SK-N-SH (cell line): ENCODE data around the gene NKX1-1. TPM values are rescaled to one million over a fixed set of nuclear protein-coding genes. Genes with fewer than 3 reads are reported as not detected.

ENCODE experiments used
- CTCF ChIA-PET: fragments of 300-600, 350-600 bp; formaldehyde crosslinking; extraction: SDS; loops from one replicate; lab custom pipeline; 2021; lab: Yijun Ruan, JAX
- POLR2A ChIA-PET: fragments of 350-600 bp; sonication (Branson Sonifier 250); formaldehyde crosslinking; extraction: SDS; loops from one replicate; lab custom pipeline; 2020; ENCODE audit warnings: antibody characterized with exemption, inconsistent platforms; lab: Yijun Ruan, JAX
- DNase-seq: peaks from one replicate; pipeline ENCODE4 v3.0.0; 2012
- H2AFZ ChIP-seq: fragments of 200-600 bp; sonication (generic); 2 replicates; pipeline ENCODE4 v1.8.1; 2016; ENCODE audit warnings: antibody characterized with exemption, mild to moderate bottlenecking, low read depth
- H3F3A ChIP-seq: fragments of 200-600 bp; sonication (generic); replicated peaks from 2 replicates; pipeline ENCODE3; 2016; ENCODE audit warnings: antibody characterized with exemption, mild to moderate bottlenecking; ENCODE audit not compliant: insufficient read depth
- H3K27ac ChIP-seq, 2 experiments: fragments of 200-500 bp in 1 of 2; fragments of 200-600 bp in 1 of 2; sonication (Bioruptor generic) in 1 of 2; sonication (generic), shearing (Covaris generic) in 1 of 2; 2 replicates each; pipeline versions ENCODE4 v1.5.1 to v1.6.1; 2014 to 2016; ENCODE audit warnings: low read depth in 2 of 2, inconsistent platforms in 1 of 2, low read length in 1 of 2, mild to moderate bottlenecking in 1 of 2, mixed read lengths in 1 of 2
- H3K27me3 ChIP-seq: fragments of 200-600 bp; sonication (generic), shearing (Covaris generic); 2 replicates; pipeline ENCODE4 v1.6.1; 2016; ENCODE audit warnings: mixed run types; ENCODE audit not compliant: insufficient read depth
- H3K36me3 ChIP-seq, 2 experiments: fragments of 200-500 bp in 1 of 2; fragments of 200-600 bp in 1 of 2; sonication (Bioruptor generic) in 1 of 2; sonication (generic) in 1 of 2; replicated peaks in 1 of 2; 2 replicates each; pipeline versions ENCODE3 to v1.5.1; 2014 to 2016; ENCODE audit warnings: low read length in 1 of 2, mild to moderate bottlenecking in 1 of 2; ENCODE audit not compliant: insufficient read depth in 2 of 2, control insufficient read depth in 1 of 2
- H3K4me1 ChIP-seq, 2 experiments: fragments of 200-500 bp in 1 of 2; fragments of 200-600 bp in 1 of 2; sonication (Bioruptor generic) in 1 of 2; sonication (generic), shearing (Covaris generic) in 1 of 2; 2 replicates each; pipeline versions ENCODE4 v1.5.1 to v1.6.1; 2014 to 2016; ENCODE audit warnings: low read depth in 1 of 2, low read length in 1 of 2, mixed run types in 1 of 2; ENCODE audit not compliant: insufficient read depth in 2 of 2, control insufficient read depth in 1 of 2
- H3K4me2 ChIP-seq: fragments of 200-600 bp; sonication (generic), shearing (Covaris generic); 2 replicates; pipeline ENCODE4 v1.6.1; 2017; ENCODE audit warnings: mixed run types
- H3K4me3 ChIP-seq, 2 experiments: fragments of 200-500 bp in 1 of 2; fragments of 200-600 bp in 1 of 2; sonication (Bioruptor generic) in 1 of 2; sonication (generic), shearing (Covaris generic) in 1 of 2; 2 replicates each; pipeline versions ENCODE4 v1.5.1 to v1.8.1; 2014 to 2016; ENCODE audit warnings: low read depth in 2 of 2, inconsistent platforms in 1 of 2, low read length in 1 of 2, mild to moderate bottlenecking in 1 of 2, mixed read lengths in 1 of 2, moderate library complexity in 1 of 2
- H3K79me2 ChIP-seq: fragments of 200-600 bp; sonication (generic); 2 replicates; pipeline ENCODE4 v1.8.1; 2017; ENCODE audit warnings: mild to moderate bottlenecking; ENCODE audit not compliant: insufficient read depth
- H3K9ac ChIP-seq: fragments of 200-600 bp; sonication (generic); 2 replicates; pipeline ENCODE4 v1.6.1; 2017; ENCODE audit warnings: mixed run types
- H3K9me2 ChIP-seq: fragments of 200-600 bp; sonication (generic); 2 replicates; pipeline ENCODE4 v1.6.1; 2017; ENCODE audit warnings: mixed run types
- H3K9me3 ChIP-seq: fragments of 200-600 bp; sonication (generic); 2 replicates; pipeline ENCODE4 v1.6.1; 2017; ENCODE audit warnings: mixed run types, mild to moderate bottlenecking, moderate library complexity
- H4K20me1 ChIP-seq: fragments of 200-600 bp; sonication (generic); 2 replicates; pipeline ENCODE4 v1.6.1; 2017; ENCODE audit warnings: mild to moderate bottlenecking, mixed run types; ENCODE audit not compliant: insufficient read depth
- EZH2phosphoT487 ChIP-seq: fragments of 200-600 bp; sonication (generic); IDR thresholded peaks from 2 replicates; pipeline ENCODE4 v1.6.1; 2017; ENCODE audit warnings: low read depth, mixed run types, mild to moderate bottlenecking, antibody characterized with exemption, moderate library complexity, borderline replicate concordance
- FOSL2 ChIP-seq: IDR thresholded peaks from 2 replicates; pipeline ENCODE4 v1.4.0; 2012; ENCODE audit warnings: low read depth, mild to moderate bottlenecking, moderate library complexity, borderline replicate concordance
- FOXJ3 ChIP-seq: sonication (generic); formaldehyde crosslinking; IDR thresholded peaks from 2 replicates; pipeline ENCODE4 v1.5.1; 2020; ENCODE audit warnings: mild to moderate bottlenecking, missing genetic modification reagents
- GABPA ChIP-seq: IDR thresholded peaks from 2 replicates; pipeline ENCODE4 v1.4.0; 2012; ENCODE audit warnings: low read depth, mild to moderate bottlenecking
- IRF3 ChIP-seq: fragments of 150-350 bp; IDR thresholded peaks from 2 replicates; pipeline ENCODE4 v1.6.1; 2016; ENCODE audit warnings: mild to moderate bottlenecking, low read depth, low read length
- MAX ChIP-seq: IDR thresholded peaks from 2 replicates; pipeline ENCODE4 v1.4.0; 2012; ENCODE audit warnings: low read depth
- MEF2A ChIP-seq: IDR thresholded peaks from 2 replicates; pipeline ENCODE4 v1.4.0; 2012; ENCODE audit warnings: low read depth, borderline replicate concordance
- NFIC ChIP-seq: IDR thresholded peaks from 2 replicates; pipeline ENCODE4 v1.4.0; 2012; ENCODE audit warnings: borderline replicate concordance
- NRF1 ChIP-seq: IDR thresholded peaks from 2 replicates; pipeline ENCODE4 v1.6.1; 2012; ENCODE audit warnings: low read depth, mild to moderate bottlenecking, low read length
- POLR2AphosphoS5 ChIP-seq: IDR thresholded peaks from 2 replicates; pipeline ENCODE4 v1.6.1; 2012; ENCODE audit warnings: low read depth, low read length
- RAD21 ChIP-seq: IDR thresholded peaks from 2 replicates; pipeline ENCODE4 v1.6.1; 2012; ENCODE audit warnings: mild to moderate bottlenecking, low read length
- RCOR1 ChIP-seq: fragments of 150-350 bp; IDR thresholded peaks from 2 replicates; pipeline ENCODE4 v1.6.1; 2017; ENCODE audit warnings: antibody characterized with exemption, low read length
- REST ChIP-seq: IDR thresholded peaks from 2 replicates; pipeline ENCODE4 v1.6.1; 2012; ENCODE audit warnings: mild to moderate bottlenecking, low read depth, low read length, moderate library complexity
- SIN3A ChIP-seq: IDR thresholded peaks from 2 replicates; pipeline ENCODE4 v1.6.1; 2012; ENCODE audit warnings: low read depth, mild to moderate bottlenecking, low read length, moderate library complexity, borderline replicate concordance
- SMC3 ChIP-seq: IDR thresholded peaks from 2 replicates; pipeline ENCODE4 v1.6.1; 2012; ENCODE audit warnings: low read depth, low read length, improper control_type of control experiment
- TAF1 ChIP-seq: IDR thresholded peaks from 2 replicates; pipeline ENCODE4 v1.6.1; 2012; ENCODE audit warnings: low read depth, mild to moderate bottlenecking, low read length, moderate library complexity, borderline replicate concordance
- TEAD4 ChIP-seq: IDR thresholded peaks from 2 replicates; pipeline ENCODE4 v1.4.0; 2012; ENCODE audit warnings: mild to moderate bottlenecking, borderline replicate concordance; ENCODE audit not compliant: insufficient read depth
- WGBS: methylation state at CpG from one replicate; pipeline ENCODE4 v1.1.6; 2017; ENCODE audit warnings: low lambda C conversion rate; 5-methylcytosine and 5-hydroxymethylcytosine counted together
- polyA plus RNA-seq, 3 experiments: library from polyadenylated mRNA; depleted of rRNA; stranded (reverse); fragments of >200 nt; gene quantifications; 2 replicates each; pipeline ENCODE4 v1.2.3, GENCODE V29; 2012

The NKX1-1 gene
- polyA plus RNA-seq, 1 of the 3 experiments (the other 2 are of a cell fraction), result not detected

GRCh38 chr4:1411436-1412375 is 5.5 kb upstream of the NKX1-1 start:
- peak; percentile 44 for DNase-seq
- ChIA-PET CTCF (interaction anchor here (1.5 to 1.7 kb wide), 2 partner anchors 101 to 218 kb away, joined by 3 to 4 read pairs; no protein-coding TSS in a partner anchor), POLR2A (no interaction called here)
- WGBS, result 5% methylated on average over 13 of the region's 17 CpGs
- no peak overlapping the region for H3K9ac ChIP-seq
- no peak overlapping the region for H2AFZ ChIP-seq
- no peaks in the 10 kb centered on the region for H3K9me2 ChIP-seq
- H3K27ac ChIP-seq, result no peak overlapping the region
- H3K79me2 ChIP-seq, result no peaks in the 10 kb centered on the region
- H3F3A ChIP-seq, result no peaks in the 10 kb centered on the region
- no peaks in the 10 kb centered on the region for H4K20me1 ChIP-seq
- H3K9me3 ChIP-seq, result no peaks in the 10 kb centered on the region
- H3K4me3 ChIP-seq, result no peak overlapping the region
- no peaks in the 10 kb centered on the region for H3K36me3 ChIP-seq
- no peak overlapping the region for H3K4me2 ChIP-seq
- TF ChIP-seq FOSL2, result no peak
- TF ChIP-seq IRF3, result no peak
- no peak for TF ChIP-seq FOXJ3 (CRISPR knock-in tag)
- no peak for TF ChIP-seq NRF1
- TF ChIP-seq, all 33 proteins: peak for 0
- peaks cover 86% of the 10 kb centered on the region for H3K27me3 ChIP-seq
- no peaks in the 10 kb centered on the region for H3K4me1 ChIP-seq

GRCh38 chr4:1410491-1411325 is 4.5 kb upstream of the NKX1-1 start:
- peak; percentile 48 for DNase-seq
- Histone ChIP-seq H3K9me3 (no peaks in the 10 kb centered on the region), H3K9me2 (no peaks in the 10 kb centered on the region), H3K36me3 (no peaks in the 10 kb centered on the region), H2AFZ (no peak overlapping the region), H4K20me1 (no peaks in the 10 kb centered on the region), H3K27me3 (peaks cover 78% of the 10 kb centered on the region), H3K4me2 (no peak overlapping the region), H3F3A (no peaks in the 10 kb centered on the region), H3K27ac (no peak overlapping the region), H3K4me1 (no peaks in the 10 kb centered on the region), H3K9ac (no peak overlapping the region), H3K4me3 (no peak overlapping the region), H3K79me2 (no peaks in the 10 kb centered on the region)
- ChIA-PET POLR2A (no interaction called here), CTCF (interaction anchor here (1.0 to 2.5 kb wide), 5 partner anchors 55 to 219 kb away, joined by 3 to 8 read pairs (median 4); no protein-coding TSS in a partner anchor)
- WGBS, result 14% methylated on average over 13 of the region's 48 CpGs
- no peak for TF ChIP-seq TAF1
- no peak for TF ChIP-seq RAD21
- no peak for TF ChIP-seq EZH2phosphoT487
- no peak for TF ChIP-seq SMC3
- no peak for TF ChIP-seq GABPA
- peak; percentile 100 for TF ChIP-seq REST
- TF ChIP-seq POLR2AphosphoS5, result no peak
- no peak for TF ChIP-seq TEAD4
- TF ChIP-seq MAX, result peak; percentile 54; the same call in 1 of the 2 replicates
- peak; percentile 98 for TF ChIP-seq SIN3A
- TF ChIP-seq RCOR1, result no peak
- TF ChIP-seq NFIC, result no peak
- no peak for TF ChIP-seq MEF2A
